ENCODE results near the gene CRYZ.

CRYZ gene

GRCh38 chr1:74699331-74699730 lies 33.5 kb downstream of the CRYZ start:
- TF ChIP-seq, protein P1, sequence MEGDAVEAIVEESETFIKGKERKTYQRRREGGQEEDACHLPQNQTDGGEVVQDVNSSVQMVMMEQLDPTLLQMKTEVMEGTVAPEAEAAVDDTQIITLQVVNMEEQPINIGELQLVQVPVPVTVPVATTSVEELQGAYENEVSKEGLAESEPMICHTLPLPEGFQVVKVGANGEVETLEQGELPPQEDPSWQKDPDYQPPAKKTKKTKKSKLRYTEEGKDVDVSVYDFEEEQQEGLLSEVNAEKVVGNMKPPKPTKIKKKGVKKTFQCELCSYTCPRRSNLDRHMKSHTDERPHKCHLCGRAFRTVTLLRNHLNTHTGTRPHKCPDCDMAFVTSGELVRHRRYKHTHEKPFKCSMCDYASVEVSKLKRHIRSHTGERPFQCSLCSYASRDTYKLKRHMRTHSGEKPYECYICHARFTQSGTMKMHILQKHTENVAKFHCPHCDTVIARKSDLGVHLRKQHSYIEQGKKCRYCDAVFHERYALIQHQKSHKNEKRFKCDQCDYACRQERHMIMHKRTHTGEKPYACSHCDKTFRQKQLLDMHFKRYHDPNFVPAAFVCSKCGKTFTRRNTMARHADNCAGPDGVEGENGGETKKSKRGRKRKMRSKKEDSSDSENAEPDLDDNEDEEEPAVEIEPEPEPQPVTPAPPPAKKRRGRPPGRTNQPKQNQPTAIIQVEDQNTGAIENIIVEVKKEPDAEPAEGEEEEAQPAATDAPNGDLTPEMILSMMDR (IDR thresholded peaks at IDR 0.05; ENCODE audit: extremely low read depth, insufficient read depth, missing control alignments), result no peak
- no peak for DNase-seq (ENCODE audit: low spot score)
- in situ Hi-C loops (cut with MboI; ENCODE audit: low pct_unique_long_range_greater_than_20kb, low sequenced_read_pairs, unreplicated experiment), result loop anchor here (25.0 kb wide), 1 partner anchor 862 kb away; no protein-coding TSS in a partner anchor

GRCh38 chr1:74697832-74698231 lies 35.0 kb downstream of the CRYZ start:
- in situ Hi-C loops (cut with MboI; ENCODE audit: low pct_unique_long_range_greater_than_20kb, low sequenced_read_pairs, unreplicated experiment), result loop anchor here (25.0 kb wide), 1 partner anchor 861 kb away; no protein-coding TSS in a partner anchor
- TF ChIP-seq, protein P1 (IDR thresholded peaks at IDR 0.05; ENCODE audit: extremely low read depth, insufficient read depth, missing control alignments), result no peak
- DNase-seq (ENCODE audit: low spot score), result no peak

DNA sequence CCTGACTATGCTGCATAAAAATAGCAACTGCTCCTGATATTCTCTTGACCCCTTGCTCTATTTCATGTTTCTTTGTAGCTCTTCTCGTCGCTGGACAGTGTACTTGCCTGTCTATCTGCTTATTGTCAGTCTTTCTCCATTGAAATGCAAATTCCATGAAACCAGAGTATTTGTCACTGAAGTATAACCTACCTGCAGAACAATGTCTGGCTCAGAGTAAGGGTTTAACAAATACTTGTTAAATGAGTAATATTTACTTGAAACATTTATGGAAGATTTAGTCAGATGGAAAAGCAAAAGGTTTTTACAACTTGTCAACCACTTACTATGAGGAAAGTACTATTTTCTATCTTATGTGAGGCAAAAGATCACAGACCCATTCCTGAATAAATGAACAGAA lies 39.4 kb downstream of the CRYZ start:
- in situ Hi-C loops (cut with MboI; ENCODE audit: low pct_unique_long_range_greater_than_20kb, low sequenced_read_pairs, unreplicated experiment), result loop anchor here (25.0 kb wide), 1 partner anchor 856 kb away; no protein-coding TSS in a partner anchor
- DNase-seq (ENCODE audit: low spot score), result no peak
- TF ChIP-seq, protein P1 (IDR thresholded peaks at IDR 0.05; ENCODE audit: extremely low read depth, insufficient read depth, missing control alignments), result no peak

- in situ Hi-C loops (cut with MboI; ENCODE audit: low pct_unique_long_range_greater_than_20kb, low sequenced_read_pairs, unreplicated experiment), result loop anchor here (25.0 kb wide), 1 partner anchor 854 kb away; no protein-coding TSS in a partner anchor
- TF ChIP-seq, protein P1 (IDR thresholded peaks at IDR 0.05; ENCODE audit: extremely low read depth, insufficient read depth, missing control alignments), result no peak
- no peak for DNase-seq (ENCODE audit: low spot score)
These were observed 41.9 kb downstream of the CRYZ start for GRCh38 chr1:74690909-74691308.

DNA sequence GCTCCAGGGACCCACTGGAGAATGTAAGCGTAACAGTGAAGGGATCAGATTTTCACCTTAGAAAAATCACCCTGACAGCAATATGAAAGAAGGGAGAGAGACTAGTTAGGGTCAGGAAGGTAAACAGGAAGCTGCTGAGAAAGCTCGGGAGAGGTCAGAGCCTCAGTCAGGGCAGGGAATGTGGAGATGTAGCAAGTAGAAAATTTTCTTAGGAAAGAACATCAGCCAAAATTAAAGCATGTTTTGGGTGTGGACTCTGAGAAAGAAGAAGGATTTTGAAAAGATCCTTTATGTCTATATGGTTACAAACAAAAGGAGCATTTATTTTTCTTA lies 42.5 kb downstream of the CRYZ start:
- in situ Hi-C loops (cut with MboI; ENCODE audit: low pct_unique_long_range_greater_than_20kb, low sequenced_read_pairs, unreplicated experiment), result loop anchor here (25.0 kb wide), 1 partner anchor 853 kb away; no protein-coding TSS in a partner anchor
- TF ChIP-seq, protein P1 (IDR thresholded peaks at IDR 0.05; ENCODE audit: extremely low read depth, insufficient read depth, missing control alignments), result no peak
- DNase-seq (ENCODE audit: low spot score), result no peak

DNA sequence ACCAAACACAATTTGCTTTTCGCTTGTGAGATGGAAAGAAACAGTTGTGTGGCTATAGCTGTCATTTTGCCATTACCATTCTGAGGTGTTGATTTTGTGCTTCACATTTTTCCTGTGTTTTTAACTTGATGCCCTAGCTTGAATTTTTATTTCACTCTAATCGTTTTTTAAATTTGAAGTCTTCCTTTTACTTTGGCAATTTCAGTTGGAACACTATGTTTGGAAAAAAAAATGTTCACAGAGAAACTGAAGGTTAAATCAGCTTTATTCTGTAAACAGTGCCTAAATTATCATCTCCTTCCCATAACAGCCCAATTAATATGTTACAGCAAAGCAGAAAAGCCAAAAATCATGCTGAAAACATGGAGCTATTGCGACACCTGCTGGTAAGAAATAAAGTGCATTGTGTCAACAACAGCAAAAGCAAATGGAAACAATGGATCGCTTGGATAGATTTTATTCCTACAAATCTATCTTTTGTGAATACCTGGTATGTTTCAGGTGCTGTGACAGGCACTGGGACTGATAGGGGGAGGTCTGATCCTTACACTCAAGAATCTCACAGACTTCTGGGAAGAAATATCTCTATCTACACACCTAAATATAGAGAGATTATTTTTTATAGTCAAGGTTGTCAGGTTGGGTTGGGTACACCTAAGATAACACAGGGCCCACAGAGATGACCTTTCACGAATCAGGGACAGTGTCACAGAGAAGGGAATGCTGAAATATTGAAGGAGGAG lies 43.1 kb downstream of the CRYZ start:
- DNase-seq (ENCODE audit: low spot score), result no peak
- TF ChIP-seq, protein P1 (IDR thresholded peaks at IDR 0.05; ENCODE audit: extremely low read depth, insufficient read depth, missing control alignments), result peak; percentile 77
- in situ Hi-C loops (cut with MboI; ENCODE audit: low pct_unique_long_range_greater_than_20kb, low sequenced_read_pairs, unreplicated experiment), result loop anchor here (25.0 kb wide), 1 partner anchor 852 kb away; no protein-coding TSS in a partner anchor
